SK-N-MC (cell line): ENCODE results near the gene PACRG.

ENCODE experiments used
- EZH2 ChIP-seq: fragments of 200-600 bp; sonication (generic); IDR thresholded peaks from one replicate; pipeline ENCODE4 v1.6.1; 2017; ENCODE audit warnings: antibody characterized with exemption
- FOXP2 ChIP-seq: optimal IDR thresholded peaks from 2 replicates; pipeline ENCODE3; 2011; ENCODE audit warnings: mild to moderate bottlenecking, moderate library complexity; ENCODE audit not compliant: insufficient read depth; ENCODE audit errors: extremely low read length, control extremely low read depth
- POLR2AphosphoS5 ChIP-seq: IDR thresholded peaks from 2 replicates; pipeline ENCODE4 v1.6.1; 2012; ENCODE audit warnings: mild to moderate bottlenecking, low read depth, low read length, borderline replicate concordance

DNA sequence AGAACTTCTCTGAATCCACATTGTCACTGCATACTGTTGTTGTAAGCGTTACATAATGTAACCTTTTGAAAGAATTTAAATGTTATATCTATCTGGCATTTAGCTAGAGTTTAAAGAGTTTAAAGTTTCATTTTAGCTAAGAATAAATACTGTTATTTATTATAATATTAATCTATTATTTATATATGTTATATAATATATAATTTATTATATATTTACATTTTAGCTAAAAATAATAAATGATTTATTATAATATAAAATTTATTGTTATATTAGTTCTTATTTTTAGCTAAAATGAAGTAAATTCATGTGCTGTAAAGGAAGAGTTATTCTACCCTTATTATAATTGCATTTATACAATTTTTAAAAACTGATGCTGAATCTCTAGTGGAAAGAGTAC is 431.3 kb downstream of the PACRG start:
- TF ChIP-seq EZH2 (no peak), POLR2AphosphoS5 (no peak), FOXP2 (no peak)
